Inferior parietal cortex (tissue), 1 donor: ENCODE data around the gene CDAN1.

ENCODE experiments used
- DNase-seq: peaks from one replicate; pipeline ENCODE4 v3.0.0-alpha.2; 2016; ENCODE audit errors: extremely low spot score

Gene CDAN1

GRCh38 chr15:42735382-42736165 is 1.4 kb downstream of the CDAN1 start:
- no peak for DNase-seq

GRCh38 chr15:42734076-42734672 is 2.8 kb downstream of the CDAN1 start:
- no peak for DNase-seq

- no peak for DNase-seq
Observed at GRCh38 chr15:42733027-42733426, 3.9 kb downstream of the CDAN1 start.

DNA sequence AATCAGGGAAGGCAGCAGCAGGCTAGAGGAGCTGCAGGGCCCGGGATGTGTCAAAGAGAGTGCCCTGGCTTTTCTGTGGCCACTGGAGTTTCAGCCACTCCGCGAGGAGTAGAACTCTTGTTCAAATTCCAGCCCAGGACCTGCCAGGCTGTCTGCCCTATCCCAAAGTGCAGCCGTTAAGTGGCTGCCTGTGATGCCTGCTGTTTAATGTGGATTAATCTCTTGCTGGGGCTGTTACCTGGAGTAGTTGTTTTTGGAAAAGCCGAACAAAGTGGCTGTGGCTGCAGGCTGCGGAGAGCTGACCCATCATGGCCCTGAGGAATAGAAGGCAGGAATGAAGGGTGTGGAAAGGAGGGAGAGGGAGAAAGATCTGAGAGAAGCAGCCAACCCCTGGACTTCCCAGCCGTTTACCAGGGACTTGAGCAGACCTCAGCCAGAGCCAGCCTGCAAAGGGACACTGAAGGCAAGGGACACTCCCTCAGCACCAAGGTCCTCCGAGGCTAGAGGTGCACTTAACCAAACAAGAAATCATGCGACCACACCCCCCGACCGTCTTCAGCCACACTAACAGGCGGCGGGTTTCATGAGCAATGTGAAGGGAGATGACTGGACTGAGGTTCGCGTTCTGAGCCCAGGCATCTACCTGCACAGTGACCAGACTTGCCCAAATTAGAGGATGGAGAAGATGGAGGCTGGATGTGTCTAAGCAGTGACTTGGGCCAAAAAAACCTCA is 4.7 kb downstream of the CDAN1 start:
- no peak for DNase-seq

GRCh38 chr15:42731461-42731860 is 5.5 kb downstream of the CDAN1 start:
- no peak for DNase-seq

DNA sequence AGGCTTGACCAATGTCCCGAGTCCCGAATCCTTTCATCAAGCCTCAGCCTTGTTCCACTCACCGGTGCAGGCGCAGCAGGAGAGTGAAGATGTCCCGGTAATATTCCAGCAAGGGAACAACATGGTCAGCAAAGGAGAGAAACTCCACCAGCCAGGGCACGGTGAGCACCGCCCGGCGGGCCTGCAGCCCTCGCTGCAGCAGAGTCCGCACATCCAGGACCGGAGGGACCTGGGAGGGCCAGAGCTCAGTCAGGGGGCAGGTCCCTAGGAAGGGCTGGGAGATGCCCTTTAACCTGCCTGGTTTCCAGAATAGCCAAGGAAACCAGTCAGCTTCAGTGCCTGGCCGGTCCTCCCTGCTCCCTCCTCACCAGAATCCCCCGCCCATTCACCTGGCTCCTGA is 6.4 kb downstream of the CDAN1 start:
- no peak for DNase-seq

DNA sequence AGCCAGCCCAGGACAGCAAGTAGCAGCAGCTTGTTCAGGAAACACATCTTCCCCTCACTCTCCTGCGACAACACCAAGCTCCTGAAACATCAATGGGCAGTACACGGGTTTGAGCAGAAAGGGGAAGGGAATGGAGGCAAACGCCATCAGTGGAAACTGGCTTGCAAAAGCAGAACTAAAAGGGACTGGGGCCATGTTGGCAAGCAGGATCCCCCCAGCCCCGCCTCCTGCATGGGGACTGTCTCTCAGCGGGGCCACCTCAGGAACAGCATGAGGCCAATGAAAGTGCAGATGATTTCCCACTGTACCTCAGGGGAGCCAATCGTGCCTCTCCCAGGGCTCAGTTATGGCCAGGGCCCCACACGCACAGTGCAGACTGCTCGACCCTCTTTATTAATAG is 6.8 kb downstream of the CDAN1 start:
- DNase-seq = no peak

DNA sequence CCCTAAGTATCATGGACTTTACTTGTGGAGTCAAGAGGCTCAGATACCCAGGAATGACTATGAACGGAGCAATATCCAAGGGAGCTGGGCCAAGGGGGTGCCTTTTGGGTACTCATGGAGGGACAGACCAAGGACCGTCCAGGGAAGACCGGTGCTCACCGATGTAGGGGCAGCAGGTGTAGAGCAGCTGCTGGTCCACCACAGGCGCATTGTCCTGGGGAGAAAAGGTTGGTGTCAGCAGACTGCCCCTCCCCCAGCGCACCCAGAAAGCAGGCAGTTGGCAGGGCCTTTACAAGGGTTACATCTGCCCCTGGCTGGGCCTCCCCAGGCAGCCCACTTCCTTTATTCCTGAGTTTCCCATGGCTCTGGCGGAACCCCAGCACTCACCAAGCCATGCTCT is 7.5 kb downstream of the CDAN1 start:
- no peak for DNase-seq

GRCh38 chr15:42728972-42729371 is 8.0 kb downstream of the CDAN1 start:
- DNase-seq = no peak

GRCh38 chr15:42728560-42728959 is 8.4 kb downstream of the CDAN1 start:
- no peak for DNase-seq

DNA sequence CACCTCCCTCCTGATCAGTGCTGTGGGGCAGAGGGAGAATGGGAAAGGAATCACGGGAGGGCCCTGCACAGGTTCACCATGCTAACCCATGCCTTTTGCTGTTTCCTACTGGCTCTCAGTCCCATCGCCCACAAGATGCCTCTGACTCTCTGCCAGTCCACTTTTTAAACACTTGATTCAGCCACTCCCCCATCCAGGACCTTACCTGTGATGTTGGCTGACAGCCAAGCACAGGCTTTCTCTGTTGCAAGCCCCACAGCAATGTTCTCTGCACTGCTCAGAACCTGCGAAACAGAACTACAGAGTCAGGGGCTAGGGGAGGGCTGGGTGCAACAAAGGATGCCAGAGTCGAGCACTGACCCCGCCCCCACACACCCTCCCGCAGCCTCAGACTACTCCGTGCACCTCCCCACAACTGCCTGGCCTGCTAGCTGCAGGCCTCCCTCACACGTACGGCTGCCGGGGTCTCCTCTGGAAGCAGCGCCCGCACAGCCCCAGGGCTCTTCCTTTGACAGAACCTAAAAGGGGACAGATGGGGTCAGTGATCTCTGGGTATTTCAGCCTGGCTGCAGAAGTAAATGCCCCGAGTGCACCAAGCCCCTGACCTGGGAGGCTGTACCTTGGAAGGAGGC is 9.1 kb downstream of the CDAN1 start:
- no peak for DNase-seq

DNA sequence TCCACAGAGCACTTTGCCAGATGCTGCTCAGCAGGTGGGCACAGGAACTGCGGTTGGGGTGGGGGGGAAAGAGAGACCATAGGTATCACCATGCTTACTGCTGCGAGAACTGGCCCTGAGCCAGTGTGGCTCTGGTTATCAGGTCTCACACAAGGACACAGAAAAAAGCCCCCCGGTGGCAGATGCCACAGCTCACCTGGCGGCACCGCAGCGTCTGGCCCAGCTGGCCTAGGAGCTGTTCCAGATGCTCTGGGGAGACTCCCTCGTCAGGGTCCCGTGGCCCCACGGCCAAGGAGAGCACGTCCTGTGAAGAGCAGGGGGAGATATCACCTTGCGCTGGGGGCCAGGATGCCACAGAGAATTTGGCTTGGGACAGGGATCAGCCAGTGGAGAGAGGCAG is 10.8 kb downstream of the CDAN1 start:
- DNase-seq = no peak

- no peak for DNase-seq
Observed at GRCh38 chr15:42725331-42725903, 11.5 kb downstream of the CDAN1 start.

DNA sequence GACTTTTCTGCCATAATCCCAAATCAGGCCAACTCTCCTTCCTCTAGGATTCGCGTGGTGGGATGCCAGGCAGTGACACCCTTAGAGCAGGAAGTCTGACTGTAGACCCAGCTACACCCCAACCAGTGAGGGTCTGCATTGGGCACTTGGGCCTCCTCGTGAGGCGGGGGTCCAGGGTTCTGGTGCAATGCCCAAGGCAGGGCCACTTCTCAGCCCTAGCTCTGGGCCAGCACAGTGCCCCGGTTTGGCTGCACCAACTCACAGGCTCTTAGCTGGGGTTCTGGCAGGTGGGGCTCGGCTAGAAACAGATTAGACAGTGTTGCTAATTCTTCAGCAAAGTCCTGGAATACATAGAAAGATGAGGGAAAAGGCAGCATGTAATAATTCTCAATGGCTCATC is 12.7 kb downstream of the CDAN1 start:
- no peak for DNase-seq

DNA sequence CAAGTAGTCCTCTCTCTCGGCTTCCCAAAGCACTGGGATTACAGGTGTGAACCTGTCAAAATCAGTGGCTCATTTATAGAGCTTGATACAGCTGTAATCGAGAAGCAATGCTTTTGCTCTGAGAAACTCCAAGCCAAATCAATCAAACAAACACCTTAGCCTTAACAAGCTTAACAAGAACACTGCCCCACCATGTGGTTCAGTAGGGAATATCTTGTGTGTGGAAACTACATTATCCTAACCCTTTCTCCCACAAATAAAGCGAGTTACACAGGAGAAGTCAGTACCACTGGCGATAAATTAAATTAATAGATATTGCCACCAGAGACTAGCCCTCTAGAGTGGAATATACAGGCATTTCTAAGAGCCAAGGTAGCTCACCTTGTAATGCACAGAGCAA is 13.9 kb downstream of the CDAN1 start:
- DNase-seq = no peak

- DNase-seq = no peak
Observed at GRCh38 chr15:42721916-42722315, 15.0 kb downstream of the CDAN1 start.

DNA sequence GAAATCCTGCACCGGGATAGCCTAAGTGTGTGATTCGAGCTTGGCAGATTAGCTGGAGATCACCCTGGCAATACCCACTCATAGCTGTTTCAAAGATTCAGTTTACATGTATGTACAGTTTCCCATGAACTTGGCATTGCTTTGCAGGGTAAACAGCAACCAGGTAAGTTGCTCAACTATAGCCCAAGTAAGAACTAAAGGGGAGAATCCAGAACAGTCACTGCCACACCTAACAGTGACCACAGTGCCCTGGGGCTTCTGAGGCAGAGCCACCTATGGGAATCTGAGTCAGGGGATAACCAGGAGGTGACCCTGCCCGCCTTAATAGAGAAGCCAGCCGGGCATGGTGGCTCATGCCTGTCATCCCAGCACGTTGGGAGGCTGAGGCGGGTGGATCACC is 15.9 kb downstream of the CDAN1 start:
- DNase-seq = no peak

DNA sequence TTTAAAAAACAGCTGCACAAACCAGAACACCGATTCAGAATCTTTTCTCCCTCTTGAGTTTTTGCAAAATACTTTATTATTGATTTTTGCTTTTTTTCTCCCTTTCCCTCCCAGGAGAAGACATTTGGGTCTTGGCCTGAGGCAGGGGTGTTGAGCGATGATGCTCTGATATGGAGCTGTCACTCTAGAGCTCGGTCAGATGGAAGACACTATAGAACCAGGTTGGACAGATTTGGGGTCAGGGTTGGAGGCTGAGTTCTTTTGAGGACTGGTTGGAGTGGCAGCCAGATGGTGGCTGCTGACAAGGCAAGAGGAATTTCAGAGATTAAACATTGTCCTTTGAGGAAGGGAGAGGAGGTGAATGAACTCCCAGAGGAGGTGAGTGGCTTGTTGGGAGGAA is 16.9 kb downstream of the CDAN1 start:
- no peak for DNase-seq

DNA sequence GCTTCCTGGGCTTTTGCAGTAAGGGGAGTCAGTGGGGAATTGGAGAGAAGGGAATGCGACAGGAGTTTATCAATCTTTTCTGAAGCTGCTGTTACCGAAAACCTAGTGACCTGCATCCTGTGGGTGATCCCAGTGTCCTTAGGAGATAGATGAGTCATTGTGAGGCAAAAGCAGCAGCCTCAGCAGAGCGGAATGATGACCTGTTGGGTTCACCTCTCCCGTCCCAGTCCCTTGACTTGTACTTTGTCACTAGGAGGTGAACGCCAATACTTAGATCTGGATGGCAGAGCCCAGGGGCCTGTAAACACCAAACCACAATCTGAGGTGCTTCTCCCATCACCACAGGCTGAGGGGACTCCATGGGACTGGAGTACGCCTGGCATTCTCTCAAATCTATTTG is 17.9 kb downstream of the CDAN1 start:
- DNase-seq = no peak

- no peak for DNase-seq
Observed at GRCh38 chr15:42716626-42717025, 20.3 kb downstream of the CDAN1 start.

- DNase-seq = no peak
Observed at GRCh38 chr15:42716125-42716524, 20.8 kb downstream of the CDAN1 start.

- no peak for DNase-seq
Observed at GRCh38 chr15:42712584-42712983, 24.3 kb downstream of the CDAN1 start.
